GM21723 (cell line): ENCODE results near the gene CCDC60.
"Not testable (repeated sequence)": the region's sequence is repeated elsewhere in the genome, so short reads cannot be mapped to it uniquely, and the experiment has no call there.

Experiments
- ATAC-seq: cut with Tn5 transposase; IDR thresholded peaks from one replicate; pipeline ENCODE4 v1.9.1; 2021; ENCODE audit warnings: mild to moderate bottlenecking, moderate library complexity; ENCODE audit not compliant: unreplicated experiment

The CCDC60 gene

DNA sequence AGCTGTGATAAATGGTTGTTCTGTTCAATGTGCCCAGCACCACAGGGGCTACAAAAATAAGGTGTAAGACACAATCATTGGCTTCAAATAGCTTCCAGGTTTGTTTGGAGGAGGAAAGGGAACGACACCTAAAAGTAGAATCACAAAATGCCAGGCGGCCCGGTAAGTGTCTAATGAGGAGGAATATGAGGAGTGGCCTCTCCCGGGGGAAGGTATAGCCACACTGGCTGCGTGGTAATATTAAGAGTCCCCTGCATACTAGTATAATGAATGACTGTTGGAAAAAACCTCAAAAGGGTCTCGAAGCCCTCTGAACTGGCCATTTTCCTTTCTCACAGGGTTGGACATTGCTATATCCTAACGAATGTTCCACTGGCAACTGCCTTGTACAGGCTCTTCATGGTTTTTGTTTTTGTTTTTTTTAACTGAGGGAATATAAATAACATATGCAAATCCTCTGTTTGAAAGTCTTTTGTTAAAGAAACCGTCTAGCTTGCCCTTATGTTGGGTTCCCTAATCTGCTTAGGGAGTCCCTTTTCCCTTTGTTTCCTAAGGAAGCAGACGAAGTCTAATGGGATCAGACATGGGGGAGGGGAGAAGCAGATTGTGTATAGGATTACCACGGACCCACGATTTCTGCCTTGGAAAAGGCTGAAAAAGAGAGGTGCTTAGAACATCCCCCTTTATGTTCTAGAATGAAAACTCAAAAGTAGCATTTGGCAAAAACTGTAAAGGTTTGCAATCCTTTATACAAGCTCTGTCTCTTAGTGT, 4.2 kb downstream of the CCDC60 start:
- no peak for ATAC-seq

DNA sequence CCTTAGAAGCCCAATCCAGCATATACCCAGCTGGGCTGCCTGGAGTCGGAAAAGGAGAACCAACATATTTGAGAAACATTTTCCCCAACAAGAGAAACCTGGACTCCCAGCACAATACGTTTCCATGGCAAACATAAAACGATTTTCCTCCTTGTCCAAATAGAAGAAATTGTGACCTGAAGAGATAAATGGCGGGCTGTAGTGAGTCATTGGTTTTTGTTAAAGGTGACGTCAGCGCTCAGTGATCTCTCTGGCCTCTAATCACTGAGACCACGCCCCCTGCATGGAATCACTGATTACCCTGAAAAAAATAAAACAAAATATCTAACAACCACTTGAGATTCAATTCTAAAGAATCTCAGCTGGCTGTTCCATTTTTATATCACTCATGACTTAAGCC, 6.0 kb downstream of the CCDC60 start:
- no peak for ATAC-seq

DNA sequence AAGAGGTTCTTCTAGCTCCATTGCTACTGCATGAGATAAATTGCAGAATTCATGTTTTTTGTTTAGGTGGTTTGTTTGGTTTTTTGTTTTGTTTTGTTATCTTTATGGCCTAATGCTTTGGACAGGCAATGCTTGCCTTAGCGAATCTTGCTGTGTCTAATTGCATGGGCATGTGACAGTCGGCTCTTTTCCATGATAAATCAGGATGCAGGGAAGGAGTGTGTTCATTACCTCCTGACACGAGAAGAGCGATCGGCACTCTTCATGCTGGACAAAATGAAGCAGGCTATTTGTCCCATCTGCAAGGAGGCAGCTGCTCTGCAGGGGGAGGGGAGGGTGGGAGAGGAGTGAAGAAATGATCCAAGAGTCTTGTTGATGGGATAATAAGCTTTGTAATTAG, 6.5 kb downstream of the CCDC60 start:
- ATAC-seq = no peak

DNA sequence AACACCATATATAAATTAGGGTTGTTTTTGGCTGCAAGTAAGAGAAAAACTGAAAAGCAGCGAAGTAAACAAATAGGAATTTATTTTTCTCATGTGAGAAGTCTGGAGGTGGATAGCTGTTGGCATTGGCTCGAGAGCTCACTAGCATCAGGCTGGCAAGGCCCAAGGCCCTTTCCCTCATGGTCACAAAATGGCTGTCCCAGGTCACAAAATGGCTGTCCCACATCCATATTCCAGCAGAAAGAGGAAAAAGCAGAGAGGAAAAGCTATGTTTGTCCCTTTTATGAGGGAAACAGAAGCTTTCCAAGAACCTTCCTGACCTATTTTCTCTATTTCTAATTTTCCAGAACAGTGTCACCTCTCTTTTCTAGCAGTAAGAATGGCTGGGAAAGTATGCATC, 7.5 kb downstream of the CCDC60 start:
- no peak for ATAC-seq

DNA sequence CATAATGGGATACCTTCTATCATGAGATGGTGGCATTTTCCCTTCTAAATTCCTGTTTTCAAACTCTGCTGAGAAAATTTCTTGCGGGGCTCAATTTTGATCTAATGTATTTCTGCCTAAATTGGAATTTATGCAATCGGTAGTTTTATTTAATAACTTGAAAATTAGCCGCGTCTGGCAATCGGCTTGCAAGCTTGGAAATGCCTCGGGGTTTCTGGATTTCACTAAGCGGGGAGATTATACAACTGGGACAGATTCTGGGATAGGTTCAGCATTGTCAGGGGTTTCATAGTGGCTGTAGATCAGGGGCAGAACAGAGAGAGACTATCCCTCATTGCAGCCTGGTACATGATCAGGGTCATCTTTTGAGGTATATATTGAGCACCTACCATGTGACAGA, 8.6 kb downstream of the CCDC60 start:
- ATAC-seq = no peak

DNA sequence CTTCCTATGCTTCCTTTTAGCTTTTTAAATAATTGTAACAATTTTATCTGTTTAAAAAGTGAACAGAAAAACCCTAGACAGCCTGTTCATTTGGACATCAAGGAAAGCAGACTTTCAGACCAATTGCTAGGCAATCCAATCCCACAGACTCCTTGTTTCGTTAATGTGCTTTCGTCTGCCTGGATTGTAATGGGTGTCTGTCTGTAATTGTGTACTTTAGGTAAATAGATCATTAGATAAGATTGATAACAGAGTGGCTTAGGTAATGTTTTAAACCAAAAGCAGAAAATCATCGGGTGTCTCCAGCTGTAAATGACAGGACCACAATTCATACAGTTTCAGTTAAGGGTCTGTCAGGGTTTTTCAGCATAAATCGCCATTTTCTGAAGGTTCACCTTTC, 19.6 kb downstream of the CCDC60 start:
- no peak for ATAC-seq

DNA sequence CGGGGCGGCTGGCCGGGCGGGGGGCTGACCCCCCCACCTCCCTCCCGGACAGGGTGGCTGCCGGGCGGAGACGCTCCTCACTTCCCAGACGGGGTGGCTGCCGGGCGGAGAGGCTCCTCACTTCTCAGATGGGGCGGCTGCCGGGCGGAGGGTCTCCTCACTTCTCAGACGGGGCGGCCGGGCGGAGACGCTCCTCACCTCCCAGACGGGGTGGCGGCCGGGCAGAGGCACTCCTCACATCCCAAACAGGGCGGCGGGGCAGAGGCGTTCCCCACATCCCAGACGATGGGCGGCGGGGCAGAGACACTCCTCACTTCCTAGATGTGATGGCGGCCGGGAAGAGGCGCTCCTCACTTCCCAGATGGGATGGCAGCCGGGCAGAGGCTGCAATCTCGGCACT, 25.8 kb downstream of the CCDC60 start:
- ATAC-seq = not testable (repeated sequence)

DNA sequence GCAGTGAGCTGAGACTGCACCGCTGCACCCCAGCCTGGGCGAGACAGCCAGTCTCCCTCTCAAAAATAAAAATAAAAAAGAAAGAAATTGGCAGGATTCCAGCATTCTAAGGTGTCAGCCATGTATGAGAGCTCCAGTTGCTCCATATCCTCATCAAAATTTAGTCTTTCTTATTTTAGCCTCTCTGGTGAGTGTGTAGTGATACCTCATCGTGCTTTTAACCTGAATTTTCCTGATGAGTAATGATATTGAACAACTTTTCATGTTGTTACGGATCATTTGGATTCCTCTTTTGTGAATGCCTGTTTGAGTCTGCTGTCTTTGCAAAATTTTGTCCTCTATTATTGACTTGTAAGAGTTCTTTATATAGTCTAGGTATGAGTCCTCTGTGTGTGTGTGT, 28.5 kb downstream of the CCDC60 start:
- ATAC-seq = no peak

DNA sequence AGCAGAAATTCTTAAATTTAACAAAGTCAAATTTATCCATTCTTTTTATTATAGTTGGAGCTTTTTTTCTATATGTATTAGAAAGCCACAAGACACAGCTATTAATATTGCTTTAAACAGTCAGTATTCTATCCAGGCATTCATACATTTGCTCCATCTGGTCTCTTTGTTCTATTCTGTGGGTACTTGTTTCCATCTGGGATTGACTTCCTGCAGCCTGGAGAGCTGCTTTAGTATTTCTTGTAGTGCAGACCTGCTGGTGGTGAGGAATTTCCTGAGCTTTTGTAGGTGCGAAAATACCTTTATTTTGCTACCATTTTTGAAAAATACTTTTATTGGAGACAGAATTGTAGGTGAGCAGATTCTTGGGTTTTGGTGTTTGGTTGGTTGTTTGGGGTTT, 29.0 kb downstream of the CCDC60 start:
- ATAC-seq = no peak

DNA sequence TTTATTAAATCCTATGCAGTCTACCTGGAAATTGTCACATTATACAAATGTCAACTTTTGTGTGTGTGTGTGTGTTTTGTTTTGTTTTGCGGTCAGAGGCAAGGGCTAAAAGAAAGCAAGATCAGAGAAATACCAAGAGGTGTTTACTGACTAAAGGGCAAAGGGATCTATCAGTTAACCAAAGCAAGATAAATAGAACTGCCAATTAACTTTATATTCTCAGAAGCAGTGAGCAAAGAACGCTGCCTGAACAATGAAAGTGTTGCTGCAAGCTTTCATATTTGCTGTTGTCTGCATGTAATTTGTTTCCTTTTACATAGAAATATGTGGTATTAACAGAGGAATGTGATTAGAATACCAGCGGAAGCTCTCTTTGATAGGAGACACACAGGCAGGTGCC, 30.9 kb downstream of the CCDC60 start:
- ATAC-seq = no peak

DNA sequence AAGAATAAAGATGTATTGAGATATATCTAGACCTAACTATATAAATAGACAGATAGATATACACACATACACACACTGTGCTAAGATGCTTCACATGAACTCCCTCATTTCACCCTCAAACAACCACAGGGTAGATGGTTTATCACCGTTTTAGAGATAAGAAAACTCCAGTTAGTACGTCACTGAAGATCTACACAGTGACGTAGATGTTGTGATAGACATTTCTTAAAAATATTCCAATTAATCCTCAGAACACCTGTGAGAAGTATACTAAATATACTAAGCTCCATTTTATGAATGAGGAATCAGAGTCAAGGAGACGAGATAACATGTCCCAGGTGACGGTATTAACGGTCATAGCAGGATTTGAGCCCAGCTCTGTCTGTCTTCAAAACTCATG, 31.5 kb downstream of the CCDC60 start:
- ATAC-seq = no peak

DNA sequence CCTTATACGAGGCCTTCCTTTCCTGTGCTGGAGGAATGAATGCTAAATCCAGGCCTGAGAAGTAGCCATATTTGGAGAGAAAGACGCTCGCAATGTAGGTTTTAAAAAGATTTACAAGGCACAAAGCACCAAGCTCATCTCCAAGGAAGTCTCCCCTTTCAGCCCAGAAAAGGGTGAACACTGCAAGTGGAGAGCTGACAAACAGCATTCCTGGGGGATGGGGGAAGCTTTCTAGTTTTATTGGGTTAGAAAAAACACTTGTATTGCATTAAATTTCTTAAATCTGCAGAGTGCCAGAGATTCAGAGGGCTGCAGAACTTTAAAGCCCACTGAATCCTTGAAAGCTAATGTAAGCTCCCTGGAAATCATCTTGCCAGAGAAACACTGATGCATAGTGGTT, 34.6 kb downstream of the CCDC60 start:
- ATAC-seq = no peak

DNA sequence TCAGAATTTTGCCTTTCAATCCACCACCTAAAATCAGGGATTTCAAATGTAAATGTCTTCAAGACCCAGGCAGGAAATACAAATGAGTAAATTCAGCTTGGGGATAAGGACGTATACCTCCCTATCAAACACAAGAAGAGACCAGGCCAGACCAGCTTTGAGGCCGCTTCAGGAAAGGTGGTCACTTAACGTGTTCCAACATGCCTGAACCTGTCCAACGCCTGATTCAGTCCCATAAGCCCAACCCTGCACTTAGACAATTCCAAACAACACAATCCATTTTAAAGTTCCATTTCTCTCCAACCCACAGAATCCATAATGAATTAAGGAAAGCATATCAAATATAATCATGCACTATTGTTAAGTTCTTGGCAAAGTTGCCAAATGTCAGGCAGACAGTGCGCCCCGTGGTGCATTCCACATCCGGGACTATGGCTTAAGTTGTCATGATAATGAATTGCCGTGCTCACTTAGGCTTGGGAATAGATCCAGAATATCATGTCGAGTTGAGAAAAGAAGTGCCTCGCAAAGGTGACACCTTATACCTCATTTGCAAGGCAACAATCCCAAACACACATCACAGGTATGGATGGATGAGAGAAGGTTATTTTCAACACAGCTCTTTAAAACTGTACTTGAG, 35.5 kb downstream of the CCDC60 start:
- no peak for ATAC-seq

DNA sequence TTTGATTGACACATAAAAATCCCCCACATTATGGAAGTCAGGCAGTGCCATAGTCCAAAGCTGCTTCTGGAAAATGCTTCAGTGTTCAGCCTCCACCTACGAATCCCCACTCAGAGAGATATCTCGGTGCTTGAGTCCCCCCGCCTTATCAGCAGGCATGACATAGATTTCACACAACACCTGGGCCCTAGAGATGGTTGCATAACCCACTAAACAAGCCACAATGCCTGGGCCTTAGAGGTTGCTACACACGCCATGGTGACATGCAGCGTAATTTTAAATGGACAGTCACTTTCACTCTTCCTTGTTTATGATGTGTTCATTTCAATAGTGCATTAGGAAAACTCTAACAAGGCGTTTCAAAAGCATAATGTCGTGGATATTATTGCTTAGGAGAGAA, 38.0 kb downstream of the CCDC60 start:
- no peak for ATAC-seq

DNA sequence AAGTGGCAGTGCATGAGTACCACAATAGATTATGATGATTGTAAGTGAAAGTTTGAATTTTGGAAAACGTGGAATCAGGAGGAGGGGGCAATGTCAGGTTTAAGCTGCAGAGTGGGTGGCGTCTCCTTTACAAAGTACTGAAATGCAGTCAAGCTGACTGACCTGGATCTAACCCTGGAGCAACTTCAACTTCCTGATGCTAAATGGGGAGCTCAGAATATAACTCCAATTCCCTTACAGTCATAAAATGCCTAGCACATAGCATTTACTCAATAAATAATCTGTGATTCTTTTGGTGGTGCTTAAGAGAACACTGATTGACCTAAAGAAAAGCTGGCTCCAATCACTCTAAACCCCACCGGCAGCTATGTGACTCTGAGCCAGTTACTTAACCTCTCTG, 38.5 kb downstream of the CCDC60 start:
- no peak for ATAC-seq

DNA sequence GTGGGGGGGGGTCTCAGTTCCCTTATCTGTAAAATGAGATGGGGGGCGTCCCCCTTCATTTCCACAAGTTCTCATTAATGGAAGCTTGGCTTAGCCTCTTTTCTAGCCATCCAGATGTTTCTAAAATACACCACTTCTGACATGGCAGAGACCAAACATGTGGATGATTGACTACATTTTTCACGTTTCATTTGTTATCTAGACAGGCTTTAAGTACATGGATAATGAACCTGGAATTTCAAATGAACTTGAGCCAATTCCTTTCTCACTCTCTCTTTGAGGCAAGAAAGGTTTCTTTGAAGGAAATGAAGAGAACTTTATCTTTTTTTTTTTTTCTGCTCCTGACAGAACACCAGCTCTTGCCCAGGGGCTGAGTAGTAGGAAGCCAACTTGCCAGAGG, 39.1 kb downstream of the CCDC60 start:
- ATAC-seq = no peak

DNA sequence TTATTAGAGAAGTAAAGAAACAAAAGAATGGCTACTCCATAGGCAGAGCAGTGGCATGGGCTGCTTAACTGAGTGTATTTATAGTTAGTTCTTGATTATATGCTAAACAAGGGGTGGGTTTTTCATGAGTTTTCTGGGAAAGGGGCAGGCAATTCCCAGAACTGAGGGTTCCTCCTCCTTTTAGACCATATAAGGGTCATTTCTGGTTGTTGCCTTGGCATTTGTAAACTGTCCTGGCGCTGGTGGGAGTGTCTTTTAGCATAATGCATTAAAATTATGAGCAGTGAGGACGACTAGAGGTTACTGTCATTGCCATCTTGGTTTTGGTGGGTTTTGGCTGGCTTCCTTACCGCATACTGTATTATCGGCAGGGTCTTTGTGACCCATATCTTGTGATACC, 40.1 kb downstream of the CCDC60 start:
- no peak for ATAC-seq

DNA sequence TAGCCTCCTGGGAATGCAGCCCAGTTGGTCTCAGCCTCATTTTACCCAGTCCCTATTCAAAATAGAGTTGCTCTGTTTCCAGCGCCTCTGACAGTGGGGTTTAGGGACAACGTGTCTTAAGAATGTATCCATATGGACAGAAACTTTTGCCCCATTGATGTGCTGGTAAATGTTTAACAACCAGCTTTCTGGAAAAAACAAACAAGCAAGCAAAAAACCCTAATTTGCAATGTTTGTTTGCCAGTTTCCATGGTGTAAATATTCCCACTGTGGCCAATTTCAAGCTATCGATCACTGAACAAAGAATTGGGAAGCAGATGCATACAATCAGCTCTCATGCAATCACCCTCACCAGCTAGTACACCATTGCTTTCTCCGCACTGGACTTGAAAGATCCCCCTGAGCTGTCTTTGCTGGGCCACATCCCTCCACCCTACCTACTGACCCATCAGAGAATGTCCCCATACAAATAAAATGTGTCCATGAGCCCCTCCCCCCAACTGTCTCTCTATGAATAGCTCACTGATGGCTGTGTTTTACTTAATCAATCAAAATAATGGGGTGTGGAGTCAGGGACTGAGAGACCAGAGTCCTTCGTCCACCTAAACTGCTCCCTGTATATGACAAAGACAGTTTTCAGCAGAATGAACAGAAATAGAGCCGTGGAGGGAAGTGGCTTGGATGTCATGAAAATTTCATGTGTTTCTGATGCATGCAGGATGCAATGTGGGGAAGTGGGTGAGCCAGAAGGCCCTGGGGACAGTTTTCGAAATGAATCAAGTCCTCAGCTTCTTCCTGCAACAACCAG, 40.8 kb downstream of the CCDC60 start:
- no peak for ATAC-seq

DNA sequence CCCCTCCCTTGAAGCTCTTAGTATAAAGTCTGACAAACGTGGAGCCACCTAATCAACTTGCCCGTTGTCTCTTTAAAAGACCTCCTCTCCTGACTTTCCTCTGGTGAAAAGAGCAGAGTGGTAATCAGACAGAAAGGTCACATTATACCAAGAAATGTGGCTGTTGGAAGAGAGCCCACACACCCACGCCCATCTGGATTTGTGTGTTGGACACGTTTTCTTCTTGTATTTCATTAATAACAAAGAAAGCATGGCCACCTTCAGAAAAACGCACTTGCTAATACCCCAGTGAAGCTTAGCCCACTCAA, 41.3 kb downstream of the CCDC60 start:
- no peak for ATAC-seq

DNA sequence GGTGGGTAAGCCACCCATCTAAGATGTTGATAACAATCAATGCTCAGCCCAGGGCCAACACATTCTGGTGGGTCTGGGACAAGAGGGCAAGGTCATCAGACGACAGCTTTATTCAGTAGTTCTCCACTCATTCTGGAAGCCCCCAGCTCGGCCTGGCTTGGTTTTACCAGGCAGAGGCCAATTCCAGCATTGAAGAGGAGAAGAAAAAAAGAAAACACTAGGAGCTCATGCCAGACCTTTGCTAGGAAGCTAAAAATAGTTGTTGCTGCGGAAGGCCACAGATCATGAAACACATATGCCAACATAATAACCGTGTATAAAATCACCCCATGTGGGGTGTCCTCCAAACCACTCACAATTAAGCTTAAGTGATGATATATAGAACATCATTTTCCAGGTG, 44.4 kb downstream of the CCDC60 start:
- ATAC-seq = no peak

DNA sequence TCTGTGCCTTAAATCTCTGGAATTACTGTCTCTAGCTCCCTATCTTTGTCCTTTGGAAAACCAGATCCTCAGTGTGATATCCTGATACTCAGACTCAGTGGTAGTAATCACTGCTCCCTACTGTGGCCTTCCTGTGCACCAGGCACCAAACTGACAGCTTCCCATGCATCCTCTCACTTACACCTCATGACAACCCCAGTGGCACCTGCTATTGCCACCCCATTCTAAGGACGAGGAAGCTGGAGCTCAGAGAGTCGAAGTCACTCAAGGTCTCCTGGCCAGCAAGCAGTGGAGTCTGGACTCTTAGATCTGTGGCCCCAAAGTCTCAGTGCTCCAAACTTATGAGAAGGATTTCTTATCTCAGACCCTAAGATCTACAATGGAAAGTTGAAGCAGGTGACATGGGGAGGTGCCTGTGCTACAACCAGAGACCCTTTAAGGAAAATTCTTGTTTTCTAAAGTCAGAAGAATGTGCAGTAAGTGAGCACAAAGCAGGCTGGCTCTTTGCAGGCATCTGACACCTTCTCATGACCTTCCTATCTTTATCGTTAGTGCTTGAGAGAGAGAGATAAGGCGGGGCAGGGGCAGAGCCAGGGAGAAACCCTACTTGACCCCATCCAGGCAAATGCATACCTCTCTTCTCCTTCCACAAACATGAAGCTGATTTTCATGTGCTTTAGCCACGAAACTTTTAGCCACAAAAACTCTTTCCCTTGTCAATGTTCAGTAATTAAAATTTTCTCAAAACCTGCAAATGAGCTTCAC, 47.1 kb downstream of the CCDC60 start:
- no peak for ATAC-seq
